HG02970 (cell line): ENCODE results near the gene TEKTIP1.
"Not testable (repeated sequence)": the region's sequence is repeated elsewhere in the genome, so short reads cannot be mapped to it uniquely, and the experiment has no call there.

Source experiments
- ATAC-seq: cut with Tn5 transposase; IDR thresholded peaks from one replicate; pipeline ENCODE4 v1.9.1; 2021; ENCODE audit warnings: mild to moderate bottlenecking, moderate library complexity, moderate number of reproducible peaks; ENCODE audit not compliant: unreplicated experiment, low FRiP score

TEKTIP1 gene

DNA sequence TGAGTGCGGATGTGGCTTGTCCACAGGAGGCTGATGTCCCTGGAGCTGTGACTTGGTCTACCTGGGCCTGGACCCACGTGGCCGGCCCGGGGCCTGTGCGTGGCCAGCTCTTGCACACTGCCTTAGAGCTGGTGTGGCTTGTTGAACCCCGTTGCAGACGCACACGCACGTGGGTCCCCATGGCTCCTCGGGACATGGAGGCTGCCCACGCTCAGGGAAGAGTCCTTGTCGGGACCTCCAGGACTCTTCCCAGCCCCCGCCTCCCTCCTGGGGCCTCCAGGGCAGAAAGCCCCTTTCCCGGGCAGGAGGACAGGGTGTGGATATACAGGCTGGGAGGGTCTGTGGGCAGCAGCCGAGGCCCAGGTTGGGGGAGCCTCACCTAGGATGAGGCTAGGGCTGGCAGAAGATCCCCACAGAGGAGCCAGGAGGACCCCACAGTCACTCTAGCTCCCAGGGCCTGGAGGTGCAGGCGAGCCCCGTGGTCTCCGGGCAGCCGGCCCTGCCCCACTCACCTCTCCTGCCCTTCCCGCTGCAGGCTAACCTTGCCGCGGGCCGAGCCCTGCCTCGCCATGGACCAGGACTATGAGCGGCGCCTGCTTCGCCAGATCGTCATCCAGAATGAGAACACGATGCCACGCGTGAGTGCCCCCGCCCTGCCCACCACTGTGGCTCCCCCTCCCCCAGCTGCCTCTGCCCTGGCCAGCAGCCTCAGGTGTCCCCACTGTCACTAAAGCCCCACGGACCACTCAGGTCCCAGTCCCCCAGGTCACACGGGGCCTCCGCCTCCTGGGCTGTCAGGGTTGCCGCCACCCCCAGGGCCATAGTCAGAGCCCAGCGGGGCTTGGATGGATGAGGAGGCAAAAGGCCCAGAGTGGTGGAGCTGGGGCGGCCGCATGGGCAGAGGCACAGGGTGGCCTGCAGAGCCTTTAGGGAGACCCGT is 16.3 kb upstream of the TEKTIP1 start:
- ATAC-seq, result no peak

DNA sequence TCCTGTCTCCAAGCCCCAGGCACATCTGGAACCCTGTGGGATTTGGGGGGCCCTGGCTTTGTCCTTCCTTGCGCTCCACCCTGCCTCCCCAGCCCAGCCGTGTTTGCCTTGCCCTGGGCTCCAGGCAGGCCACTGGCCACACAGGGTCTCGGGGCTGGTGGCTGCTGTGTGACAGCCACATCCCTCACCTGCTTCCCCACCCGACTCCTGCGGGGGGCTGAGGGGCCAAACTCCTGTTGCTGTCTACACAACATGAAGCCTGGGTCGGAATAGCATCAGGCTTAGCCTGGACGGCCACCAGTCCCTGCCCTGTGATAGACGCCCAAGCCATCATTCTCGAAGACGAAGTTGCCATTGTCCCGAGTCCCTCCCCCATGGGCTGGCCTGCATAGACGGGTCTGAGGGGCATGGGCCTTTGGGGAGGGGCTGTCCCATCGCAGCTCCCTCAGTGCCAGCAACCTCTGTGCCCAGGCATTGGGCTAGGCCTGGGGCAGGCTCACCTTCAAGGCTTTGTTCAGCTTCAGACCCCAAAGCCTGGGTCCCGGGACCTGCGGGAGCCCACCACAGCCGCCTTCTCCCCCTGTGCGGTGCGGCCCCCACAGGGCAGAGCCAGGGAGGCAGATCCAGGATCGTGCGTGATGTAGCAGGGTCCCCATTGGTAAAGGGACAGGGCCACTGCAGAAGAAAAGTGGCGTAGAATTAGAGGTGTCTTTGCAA is 15.5 kb upstream of the TEKTIP1 start:
- ATAC-seq, result no peak

- no peak for ATAC-seq
Measured at GRCh38 chr19:3524078-3524842, 14.7 kb upstream of the TEKTIP1 start.

GRCh38 chr19:3524904-3525451 is 14.0 kb upstream of the TEKTIP1 start:
- no peak for ATAC-seq

- no peak for ATAC-seq
Measured at GRCh38 chr19:3526507-3527237, 12.3 kb upstream of the TEKTIP1 start.

DNA sequence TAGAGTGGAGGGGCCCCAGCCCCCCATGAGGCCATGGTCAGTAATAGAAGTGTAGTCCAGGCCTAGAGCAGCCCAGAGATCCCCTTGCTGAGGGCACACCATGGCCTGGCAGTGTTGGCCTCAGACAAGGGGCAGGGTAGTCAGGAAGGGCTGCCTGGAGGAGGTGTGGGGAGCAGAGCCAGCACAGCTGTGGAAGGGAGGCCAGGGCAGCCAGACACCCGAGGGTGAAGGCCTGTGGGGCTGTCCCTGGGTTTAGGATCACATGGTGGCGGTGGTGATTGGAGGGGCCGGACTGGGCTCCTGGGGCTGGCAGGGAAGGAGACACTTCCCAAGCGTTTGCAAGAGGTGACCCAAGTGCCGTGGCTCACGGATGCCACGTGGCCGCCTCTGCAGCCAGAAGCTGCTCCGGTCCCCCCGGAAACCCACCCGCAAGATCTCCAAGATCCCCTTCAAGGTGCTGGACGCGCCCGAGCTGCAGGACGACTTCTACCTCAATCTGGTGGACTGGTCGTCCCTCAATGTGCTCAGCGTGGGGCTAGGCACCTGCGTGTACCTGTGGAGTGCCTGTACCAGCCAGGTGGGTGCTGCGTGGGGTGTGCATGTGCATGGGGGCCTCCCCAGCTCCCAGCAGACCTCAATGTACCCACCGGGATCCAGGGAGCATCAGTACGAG is 11.6 kb upstream of the TEKTIP1 start:
- no peak for ATAC-seq

DNA sequence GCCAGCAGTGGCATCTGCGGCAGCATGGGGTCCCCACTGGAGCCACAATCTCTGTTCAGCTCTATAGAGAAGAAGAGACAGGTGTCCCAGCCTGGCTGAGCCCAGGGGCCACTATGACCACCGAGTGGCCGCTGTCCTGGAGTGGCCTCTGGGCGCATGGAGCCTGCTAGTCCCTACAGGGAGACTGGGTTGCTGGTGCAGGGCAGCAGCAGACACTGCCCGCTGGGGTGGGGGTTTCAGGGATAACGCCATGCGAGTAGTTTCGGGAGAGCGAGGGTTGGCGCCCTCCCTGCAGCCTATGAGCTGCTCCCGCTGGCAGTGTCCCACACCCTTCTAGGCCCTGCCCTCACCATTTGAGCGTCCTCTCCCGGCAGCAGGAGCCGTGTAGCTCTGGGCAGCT is 10.9 kb upstream of the TEKTIP1 start:
- ATAC-seq, result no peak

DNA sequence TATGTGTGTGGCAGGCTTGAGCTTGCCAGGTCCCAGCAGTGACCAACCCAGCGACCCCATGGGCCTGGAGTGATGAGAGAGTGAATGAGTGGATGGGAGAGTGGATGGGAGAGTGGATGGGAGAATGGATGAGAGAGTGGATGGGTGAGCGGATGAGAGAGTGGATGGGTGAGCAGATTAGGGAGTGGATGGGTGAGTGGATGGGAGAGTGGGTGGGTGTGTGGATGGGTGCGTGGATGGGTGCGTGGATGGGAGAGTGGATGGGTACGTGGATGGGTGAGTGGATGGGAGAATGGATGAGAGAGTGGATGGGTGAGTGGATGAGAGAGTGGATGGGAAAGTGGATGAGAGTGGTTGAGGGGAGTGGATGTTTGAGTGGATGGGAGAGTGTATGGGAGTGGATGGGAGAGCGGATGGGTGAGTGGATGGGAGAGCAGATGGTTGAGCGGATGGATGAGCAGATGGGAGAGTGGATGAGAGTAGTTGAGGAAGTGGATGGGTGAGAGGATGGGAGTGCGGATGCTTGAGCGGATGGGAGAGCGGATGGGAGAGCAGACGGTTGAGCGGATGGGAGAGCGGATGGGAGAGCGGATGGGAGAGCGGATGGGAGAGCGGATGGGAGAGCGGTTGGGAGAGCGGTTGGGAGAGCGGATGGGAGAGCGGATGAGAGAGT is 10.3 kb upstream of the TEKTIP1 start:
- no peak for ATAC-seq

DNA sequence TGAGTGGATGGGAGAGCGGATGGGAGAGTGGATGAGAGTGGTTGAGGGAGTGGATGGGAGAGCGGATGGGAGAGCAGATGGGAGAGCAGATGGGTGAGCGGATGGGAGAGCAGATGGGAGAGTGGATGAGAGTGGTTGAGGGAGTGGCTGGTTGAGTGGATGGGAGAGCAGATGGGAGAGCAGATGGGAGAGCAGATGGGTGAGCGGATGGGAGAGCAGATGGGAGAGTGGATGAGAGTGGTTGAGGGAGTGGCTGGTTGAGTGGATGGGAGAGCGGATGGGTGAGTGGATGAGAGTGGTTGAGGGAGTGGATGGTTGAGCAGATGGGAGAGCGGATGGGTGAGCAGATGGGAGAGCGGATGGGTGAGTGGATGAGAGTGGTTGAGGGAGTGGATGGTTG is 9.7 kb upstream of the TEKTIP1 start:
- not testable (repeated sequence) for ATAC-seq

- ATAC-seq, result no peak
Measured at GRCh38 chr19:3530389-3530788, 8.6 kb upstream of the TEKTIP1 start.

DNA sequence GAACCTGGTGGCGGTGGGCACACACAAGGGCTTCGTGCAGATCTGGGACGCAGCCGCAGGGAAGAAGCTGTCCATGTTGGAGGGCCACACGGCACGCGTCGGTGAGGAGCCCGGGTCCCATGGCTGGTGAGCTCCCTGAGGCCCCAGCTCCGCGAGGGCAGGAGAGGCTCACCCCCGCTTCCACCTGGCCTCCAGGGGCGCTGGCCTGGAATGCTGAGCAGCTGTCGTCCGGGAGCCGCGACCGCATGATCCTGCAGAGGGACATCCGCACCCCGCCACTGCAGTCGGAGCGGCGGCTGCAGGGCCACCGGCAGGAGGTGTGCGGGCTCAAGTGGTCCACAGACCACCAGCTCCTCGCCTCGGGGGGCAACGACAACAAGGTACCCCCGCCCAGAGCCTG is 7.3 kb upstream of the TEKTIP1 start:
- no peak for ATAC-seq

GRCh38 chr19:3532154-3532786 is 6.7 kb upstream of the TEKTIP1 start:
- no peak for ATAC-seq

DNA sequence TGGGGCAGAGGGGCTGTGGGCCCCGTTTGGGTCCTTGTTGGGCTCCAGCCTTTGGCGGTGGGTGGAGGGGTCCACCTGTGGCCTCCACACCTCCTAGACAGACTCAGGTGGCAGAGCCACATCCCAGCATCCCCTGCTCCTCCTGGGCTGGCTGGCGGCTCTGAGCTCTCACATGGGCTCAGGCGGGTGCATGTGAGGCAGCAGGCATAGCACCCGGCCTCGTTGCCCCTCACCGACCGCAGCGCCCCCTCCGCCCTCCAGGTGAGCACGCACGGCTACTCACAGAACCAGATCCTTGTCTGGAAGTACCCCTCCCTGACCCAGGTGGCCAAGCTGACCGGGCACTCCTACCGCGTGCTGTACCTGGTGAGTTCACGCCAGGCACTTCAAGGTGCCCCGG is 5.9 kb upstream of the TEKTIP1 start:
- no peak for ATAC-seq

GRCh38 chr19:3533563-3534216 is 5.3 kb upstream of the TEKTIP1 start:
- ATAC-seq, result no peak

DNA sequence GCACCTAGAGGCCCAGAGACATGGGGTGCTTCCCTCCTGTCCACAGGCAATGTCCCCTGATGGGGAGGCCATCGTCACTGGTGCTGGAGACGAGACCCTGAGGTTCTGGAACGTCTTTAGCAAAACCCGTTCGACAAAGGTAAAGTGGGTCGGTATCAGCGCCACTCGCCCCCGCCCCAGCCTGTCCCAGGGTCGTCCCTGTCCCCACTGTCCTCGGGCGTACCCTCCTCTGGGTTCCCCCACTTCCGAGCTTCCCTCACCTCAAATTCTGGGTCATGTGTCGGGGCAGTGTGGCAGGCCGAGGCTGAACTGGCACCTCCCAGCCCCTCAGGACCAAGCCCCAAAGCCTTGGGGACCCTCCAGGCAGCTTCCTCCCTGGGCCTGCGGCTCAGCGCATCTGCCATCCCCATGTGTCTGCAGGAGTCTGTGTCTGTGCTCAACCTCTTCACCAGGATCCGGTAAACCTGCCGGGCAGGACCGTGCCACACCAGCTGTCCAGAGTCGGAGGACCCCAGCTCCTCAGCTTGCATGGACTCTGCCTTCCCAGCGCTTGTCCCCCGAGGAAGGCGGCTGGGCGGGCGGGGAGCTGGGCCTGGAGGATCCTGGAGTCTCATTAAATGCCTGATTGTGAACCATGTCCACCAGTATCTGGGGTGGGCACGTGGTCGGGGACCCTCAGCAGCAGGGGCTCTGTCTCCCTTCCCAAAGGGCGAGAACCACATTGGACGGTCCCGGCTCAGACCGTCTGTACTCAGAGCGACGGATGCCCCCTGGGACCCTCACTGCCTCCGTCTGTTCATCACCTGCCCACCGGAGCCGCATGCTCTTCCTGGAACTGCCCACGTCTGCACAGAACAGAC is 4.4 kb upstream of the TEKTIP1 start:
- no peak for ATAC-seq

GRCh38 chr19:3535235-3535535 is 3.8 kb upstream of the TEKTIP1 start:
- no peak for ATAC-seq

GRCh38 chr19:3535563-3535965 is 3.4 kb upstream of the TEKTIP1 start:
- ATAC-seq, result no peak
